ENCODE measurements around the gene ERC2.

DNA sequence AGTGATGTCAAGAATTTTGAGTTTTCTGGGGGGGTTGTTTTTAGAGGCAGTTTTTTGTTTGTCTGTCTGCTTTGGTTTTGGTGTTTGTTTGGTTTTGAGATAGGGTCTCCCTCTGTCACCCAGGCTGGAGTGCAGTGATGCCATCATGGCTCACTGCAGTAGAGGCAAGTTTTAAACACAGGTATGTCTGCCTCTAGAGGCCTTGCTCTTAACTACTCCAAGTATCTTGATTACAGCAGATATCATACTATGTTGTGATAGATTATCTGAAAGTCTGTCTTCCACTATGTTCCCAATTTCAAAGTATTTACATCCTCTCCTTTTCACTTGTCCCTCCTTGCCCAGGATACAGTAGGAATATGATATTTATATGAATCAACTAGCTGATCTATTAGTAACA, 57.7 kb downstream of the ERC2 start:
- no peak for TF ChIP-seq EZH2 (IDR thresholded peaks at IDR 0.05; ENCODE audit: low read length, missing control alignments)
- TF ChIP-seq, protein P1, sequence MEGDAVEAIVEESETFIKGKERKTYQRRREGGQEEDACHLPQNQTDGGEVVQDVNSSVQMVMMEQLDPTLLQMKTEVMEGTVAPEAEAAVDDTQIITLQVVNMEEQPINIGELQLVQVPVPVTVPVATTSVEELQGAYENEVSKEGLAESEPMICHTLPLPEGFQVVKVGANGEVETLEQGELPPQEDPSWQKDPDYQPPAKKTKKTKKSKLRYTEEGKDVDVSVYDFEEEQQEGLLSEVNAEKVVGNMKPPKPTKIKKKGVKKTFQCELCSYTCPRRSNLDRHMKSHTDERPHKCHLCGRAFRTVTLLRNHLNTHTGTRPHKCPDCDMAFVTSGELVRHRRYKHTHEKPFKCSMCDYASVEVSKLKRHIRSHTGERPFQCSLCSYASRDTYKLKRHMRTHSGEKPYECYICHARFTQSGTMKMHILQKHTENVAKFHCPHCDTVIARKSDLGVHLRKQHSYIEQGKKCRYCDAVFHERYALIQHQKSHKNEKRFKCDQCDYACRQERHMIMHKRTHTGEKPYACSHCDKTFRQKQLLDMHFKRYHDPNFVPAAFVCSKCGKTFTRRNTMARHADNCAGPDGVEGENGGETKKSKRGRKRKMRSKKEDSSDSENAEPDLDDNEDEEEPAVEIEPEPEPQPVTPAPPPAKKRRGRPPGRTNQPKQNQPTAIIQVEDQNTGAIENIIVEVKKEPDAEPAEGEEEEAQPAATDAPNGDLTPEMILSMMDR (conservative IDR thresholded peaks at IDR 0.05 in 1 of 2, IDR thresholded peaks at IDR 0.05 in 1 of 2; ENCODE audit: low read depth in 1 of 2, low read length in 2 of 2): no peak

Measured in fibroblast of lung (primary cell).